H9 (cell line): ENCODE results near the gene PPFIA2. TPM values are rescaled to one million over a fixed set of nuclear protein-coding genes. Genes with fewer than 3 reads are reported as not detected.

Source experiments
- DNase-seq: peaks from one replicate; pipeline ENCODE4 v3.0.0-alpha.2; 2017
- H2AFZ ChIP-seq: one replicate; pipeline ENCODE4 v1.6.1; 2013; ENCODE audit warnings: mild to moderate bottlenecking, low read length, control low read depth, moderate library complexity
- H2AK5ac ChIP-seq: 2 replicates; pipeline ENCODE4 v1.6.1; 2013; ENCODE audit warnings: low read length, control low read depth, mixed read lengths; ENCODE audit not compliant: insufficient read length
- H2BK120ac ChIP-seq: one replicate; pipeline ENCODE4 v1.6.1; 2013; ENCODE audit warnings: low read depth, mild to moderate bottlenecking, low read length, control low read depth, inconsistent platforms; ENCODE audit not compliant: poor library complexity, severe bottlenecking
- H2BK12ac ChIP-seq: 2 replicates; pipeline ENCODE4 v1.6.1; 2013; ENCODE audit warnings: low read length, control low read depth, mixed read lengths, low read depth; ENCODE audit not compliant: insufficient read length
- H2BK15ac ChIP-seq: 2 replicates; pipeline ENCODE4 v1.6.1; 2013; ENCODE audit warnings: low read depth, low read length, control low read depth
- H2BK20ac ChIP-seq: one replicate; pipeline ENCODE4 v1.6.1; 2013; ENCODE audit warnings: low read depth, mild to moderate bottlenecking, low read length, control low read depth, inconsistent platforms; ENCODE audit not compliant: poor library complexity, severe bottlenecking
- H2BK5ac ChIP-seq: 2 replicates; pipeline ENCODE4 v1.6.1; 2013; ENCODE audit warnings: low read length, control low read depth, mixed read lengths; ENCODE audit not compliant: insufficient read length
- H3K14ac ChIP-seq: 2 replicates; pipeline ENCODE4 v1.6.1; 2013; ENCODE audit warnings: low read length, control low read depth; ENCODE audit not compliant: insufficient read depth
- H3K18ac ChIP-seq: 2 replicates; pipeline ENCODE4 v1.6.1; 2013; ENCODE audit warnings: low read depth, mild to moderate bottlenecking, mixed read lengths, low read length, control low read depth; ENCODE audit not compliant: insufficient read length
- H3K23ac ChIP-seq: 2 replicates; pipeline ENCODE4 v1.6.1; 2013; ENCODE audit warnings: low read length, control low read depth, mixed read lengths, low read depth; ENCODE audit not compliant: insufficient read length
- H3K23me2 ChIP-seq: 2 replicates; pipeline ENCODE4 v1.6.1; 2013; ENCODE audit warnings: low read depth, mild to moderate bottlenecking, mixed read lengths, low read length, control low read depth; ENCODE audit not compliant: insufficient read length, poor library complexity, severe bottlenecking
- H3K27ac ChIP-seq: 2 replicates; pipeline ENCODE4 v1.5.1; 2013; ENCODE audit warnings: low read length, control low read depth, mixed read lengths, low read depth; ENCODE audit not compliant: insufficient read length
- H3K27me3 ChIP-seq: 2 replicates; pipeline ENCODE4 v1.6.1; 2013; ENCODE audit warnings: low read length, control low read depth, inconsistent platforms; ENCODE audit not compliant: insufficient read depth
- H3K4ac ChIP-seq: 2 replicates; pipeline ENCODE4 v1.6.1; 2013; ENCODE audit warnings: low read depth, mild to moderate bottlenecking, control low read depth, inconsistent platforms, low read length, moderate library complexity
- H3K4me1 ChIP-seq: 2 replicates; pipeline ENCODE4 v1.6.1; 2013; ENCODE audit warnings: low read length, control low read depth, inconsistent platforms; ENCODE audit not compliant: insufficient read depth
- H3K4me2 ChIP-seq: 2 replicates; pipeline ENCODE4 v1.6.1; 2013; ENCODE audit warnings: low read length, control low read depth, mixed read lengths; ENCODE audit not compliant: insufficient read length, insufficient read depth
- H3K56ac ChIP-seq: 2 replicates; pipeline ENCODE4 v1.6.1; 2013; ENCODE audit warnings: low read depth, mild to moderate bottlenecking, mixed read lengths, low read length, control low read depth; ENCODE audit not compliant: insufficient read length
- H3K79me1 ChIP-seq: 2 replicates; pipeline ENCODE4 v1.6.1; 2013; ENCODE audit warnings: low read depth, mild to moderate bottlenecking, moderate library complexity, low read length, control low read depth, inconsistent platforms; ENCODE audit not compliant: insufficient read depth, poor library complexity, severe bottlenecking
- H3K79me2 ChIP-seq: 2 replicates; pipeline ENCODE4 v1.6.1; 2013; ENCODE audit warnings: low read length, control low read depth, inconsistent platforms; ENCODE audit not compliant: insufficient read depth
- H3K9ac ChIP-seq: 2 replicates; pipeline ENCODE4 v1.6.1; 2013; ENCODE audit warnings: low read length, control low read depth, mixed read lengths; ENCODE audit not compliant: insufficient read length; ENCODE audit errors: extremely low read depth
- H3K9me3 ChIP-seq: one replicate; pipeline ENCODE4 v1.6.1; 2013; ENCODE audit warnings: low read depth, low read length, inconsistent platforms; ENCODE audit not compliant: control insufficient read depth
- H3T11ph ChIP-seq: one replicate; pipeline ENCODE4 v1.6.1; 2013; ENCODE audit warnings: mild to moderate bottlenecking, low read length, control low read depth, inconsistent platforms
- H4K20me1 ChIP-seq: one replicate; pipeline ENCODE4 v1.6.1; 2013; ENCODE audit not compliant: control insufficient read depth, insufficient read length, insufficient read depth
- H4K5ac ChIP-seq: 2 replicates; pipeline ENCODE4 v1.6.1; 2013; ENCODE audit warnings: low read depth, mild to moderate bottlenecking, mixed read lengths, low read length, control low read depth; ENCODE audit not compliant: insufficient read length
- H4K8ac ChIP-seq: replicated peaks from 2 replicates; pipeline ENCODE4 v1.6.1; 2013; ENCODE audit warnings: low read length, control low read depth, mixed read lengths, low read depth; ENCODE audit not compliant: insufficient read length
- H4K91ac ChIP-seq: 2 replicates; pipeline ENCODE4 v1.6.1; 2013; ENCODE audit warnings: low read depth, mild to moderate bottlenecking, moderate library complexity, mixed read lengths, low read length, control low read depth; ENCODE audit not compliant: insufficient read length
- H3K27ac Mint-ChIP-seq, 3 experiments: 2 replicates in 2 of 3; 3 replicates in 1 of 3; pipeline ENCODE4 v1.8.0; 2020 to 2021; ENCODE audit warnings: mixed read lengths in 3 of 3, mild to moderate bottlenecking in 1 of 3, moderate library complexity in 1 of 3
- H3K27me3 Mint-ChIP-seq: 2 replicates; pipeline ENCODE4 v1.8.0; 2021; ENCODE audit warnings: low read depth, mild to moderate bottlenecking, moderate library complexity, mixed read lengths
- H3K36me3 Mint-ChIP-seq, 3 experiments: 2 replicates in 2 of 3; 3 replicates in 1 of 3; pipeline ENCODE4 v1.8.0; 2020 to 2021; ENCODE audit warnings: low read depth in 3 of 3, mixed read lengths in 3 of 3; ENCODE audit not compliant: insufficient read depth in 1 of 3
- H3K4me1 Mint-ChIP-seq, 2 experiments: 2 replicates each; pipeline ENCODE4 v1.8.0; 2020; ENCODE audit warnings: mixed read lengths in 2 of 2
- H3K4me3 Mint-ChIP-seq, 2 experiments: 2 replicates in 1 of 2; 3 replicates in 1 of 2; pipeline ENCODE4 v1.8.0; 2020 to 2021; ENCODE audit warnings: mild to moderate bottlenecking in 2 of 2, mixed read lengths in 2 of 2, moderate library complexity in 1 of 2
- H3K9me3 Mint-ChIP-seq, 2 experiments: 2 replicates in 1 of 2; 3 replicates in 1 of 2; pipeline ENCODE4 v1.8.0; 2020; ENCODE audit warnings: mild to moderate bottlenecking in 2 of 2, mixed read lengths in 2 of 2, moderate library complexity in 1 of 2
- CTCF ChIP-seq: fragments of 200-600 bp; sonication (generic); conservative IDR thresholded peaks from 3 replicates; pipeline ENCODE4 v1.8.0; 2021; ENCODE audit warnings: antibody characterized with exemption, mild to moderate bottlenecking
- WGBS: extraction: QIAGEN DNeasy Blood & Tissue Kit; methylation state at CpG from one replicate; pipeline ENCODE4 v1.1.7; 2013; ENCODE audit warnings: missing lambda C conversion rate, low lambda C conversion rate, mixed read lengths; ENCODE audit not compliant: insufficient read length; ENCODE audit errors: extremely low coverage; 5-methylcytosine and 5-hydroxymethylcytosine counted together
- total RNA-seq: library from RNA; stranded (reverse); gene quantifications from 2 replicates; pipeline ENCODE4 v1.2.1, GENCODE V29; 2021

Gene PPFIA2
- total RNA-seq, 1 experiment from 2014 or later = 1.3 TPM

GRCh38 chr12:81465876-81466275 lies 293.3 kb downstream of the PPFIA2 start:
- Histone ChIP-seq H3K79me2 (no peaks in the 10 kb centered on the region), H4K5ac (no peak overlapping the region)
- no peaks in the 10 kb centered on the region for H3K9me3 Mint-ChIP-seq

More at GRCh38 chr12:81465876-81466275, 293.3 kb downstream of the PPFIA2 start:
- no peaks in the 10 kb centered on the region for H3K23me2 ChIP-seq
- no peaks in the 10 kb centered on the region for H3K79me1 ChIP-seq
- H2BK20ac ChIP-seq = no peak overlapping the region
- H4K91ac ChIP-seq = no peak overlapping the region
- Mint-ChIP-seq H3K36me3 (no peaks in the 10 kb centered on the region), H3K4me3 (no peak overlapping the region), H3K27me3 (no peaks in the 10 kb centered on the region), H3K4me1 (peaks cover 0 to 8% of the 10 kb centered on the region in 2 experiments; a peak in 2 of 4 replicates), H3K27ac (no peak overlapping the region)
- H4K20me1 ChIP-seq = no peaks in the 10 kb centered on the region
- no peak overlapping the region for H3K9ac ChIP-seq
- no peak for TF ChIP-seq CTCF
- H3K23ac ChIP-seq = no peak overlapping the region
- no peak overlapping the region for H2AFZ ChIP-seq
- no peaks in the 10 kb centered on the region for H3K27me3 ChIP-seq
- H2BK5ac ChIP-seq = no peak overlapping the region
- H3K4me2 ChIP-seq = no peak overlapping the region
- H2BK120ac ChIP-seq = no peak overlapping the region
- no peak overlapping the region for H3K56ac ChIP-seq
- H3K14ac ChIP-seq = no peak overlapping the region
- H3K4me1 ChIP-seq = peaks cover 2% of the 10 kb centered on the region; the same call in 1 of the 2 replicates
- H3K9me3 ChIP-seq = no peaks in the 10 kb centered on the region
- no peak overlapping the region for H4K8ac ChIP-seq
- H3K4ac ChIP-seq = no peak overlapping the region
- H2BK12ac ChIP-seq = no peak overlapping the region
- H2BK15ac ChIP-seq = no peak overlapping the region
- no peak overlapping the region for H3T11ph ChIP-seq
- H3K18ac ChIP-seq = no peak overlapping the region
- DNase-seq = no peak
- no CpG with 5 or more reads among the region's 3 CpGs for WGBS
- H3K27ac ChIP-seq = no peak overlapping the region
- no peak overlapping the region for H2AK5ac ChIP-seq
